Keratinocyte (primary cell): ENCODE data around the gene UTP3.

Source experiments
- CTCF ChIP-seq, 3 experiments: IDR thresholded peaks in 1 of 3; conservative IDR thresholded peaks in 1 of 3; optimal IDR thresholded peaks in 1 of 3; 2 replicates in 2 of 3; 3 replicates in 1 of 3; pipeline versions ENCODE3 to v1.5.1; 2011; ENCODE audit warnings: low read length in 3 of 3, mild to moderate bottlenecking in 3 of 3, moderate library complexity in 2 of 3, control low read depth in 1 of 3, inconsistent platforms in 1 of 3; ENCODE audit not compliant: insufficient read depth in 2 of 3; ENCODE audit errors: extremely low read depth in 1 of 3
- EZH2 ChIP-seq: IDR thresholded peaks from one replicate; pipeline ENCODE4 v1.6.1; 2012; ENCODE audit warnings: inconsistent platforms, mild to moderate bottlenecking, low read length, moderate library complexity

GRCh38 chr4:70712604-70713452 lies 24.5 kb downstream of the UTP3 start:
- TF ChIP-seq CTCF (optimal IDR thresholded peaks at IDR 0.05 in 1 of 3, IDR thresholded peaks at IDR 0.05 in 1 of 3, conservative IDR thresholded peaks at IDR 0.05 in 1 of 3; ENCODE audit: extremely low read depth in 1 of 3, insufficient read depth in 2 of 3, low read length in 3 of 3), result no peak
- TF ChIP-seq EZH2, result no peak
